Small intestine (tissue), 7 donors: Measurements from ENCODE around the gene KLHL30. TPM values are rescaled to one million over a fixed set of nuclear protein-coding genes. Genes with fewer than 3 reads are reported as not detected.
A peak's percentile ranks its signal among the peaks of the same experiment; 100 is the strongest.

Experiments
- DNase-seq, 2 donors: peaks; one replicate each; pipeline versions ENCODE4 v3.0.0 to v3.0.0-alpha.2; 2013
- FAIRE-seq: peaks from 2 replicates; lab custom pipeline; 2012; peaks lifted over from hg19 to GRCh38; lab: Jason Lieb, UNC
- H3K27ac ChIP-seq, 3 donors: one replicate each; pipeline ENCODE4 v1.5.1; 2013; ENCODE audit warnings: low read length in 2 of 3, mild to moderate bottlenecking in 2 of 3, control low read depth in 1 of 3, inconsistent platforms in 1 of 3, low read depth in 1 of 3, moderate library complexity in 1 of 3
- H3K27me3 ChIP-seq, 3 donors: one replicate each; pipeline ENCODE4 v1.6.1; 2013; ENCODE audit warnings: low read length in 3 of 3, inconsistent platforms in 1 of 3; ENCODE audit not compliant: control insufficient read depth in 3 of 3, insufficient read depth in 3 of 3
- H3K36me3 ChIP-seq, 3 donors: one replicate each; pipeline ENCODE4 v1.6.1; 2013; ENCODE audit warnings: low read length in 3 of 3, inconsistent platforms in 1 of 3, low read depth in 1 of 3, mild to moderate bottlenecking in 1 of 3, moderate library complexity in 1 of 3; ENCODE audit not compliant: control insufficient read depth in 3 of 3, insufficient read depth in 2 of 3
- H3K4me1 ChIP-seq, 3 donors: one replicate each; pipeline ENCODE4 v1.6.1; 2013; ENCODE audit warnings: low read length in 2 of 3, inconsistent platforms in 1 of 3, low read depth in 1 of 3, mild to moderate bottlenecking in 1 of 3, moderate library complexity in 1 of 3; ENCODE audit not compliant: control insufficient read depth in 3 of 3, insufficient read depth in 2 of 3
- H3K4me3 ChIP-seq, 3 donors: one replicate each; pipeline ENCODE4 v1.5.1; 2013; ENCODE audit warnings: low read length in 3 of 3, control low read depth in 1 of 3, inconsistent platforms in 1 of 3, low read depth in 1 of 3, mild to moderate bottlenecking in 1 of 3, moderate library complexity in 1 of 3
- H3K9me3 ChIP-seq, 2 donors: one replicate each; pipeline ENCODE4 v1.6.1; 2013; ENCODE audit warnings: low read depth in 1 of 2, low read length in 1 of 2; ENCODE audit not compliant: control insufficient read depth in 2 of 2, insufficient read depth in 1 of 2
- WGBS, 3 donors: extraction: QIAGEN DNeasy Blood & Tissue Kit; methylation state at CpG; one replicate each; pipeline ENCODE4 v1.1.7; 2013; 5-methylcytosine and 5-hydroxymethylcytosine counted together
- polyA plus RNA-seq, 4 donors: library from polyadenylated mRNA; stranded (reverse) in 3 of 4; unstranded in 1 of 4; fragments of 200-250 nt in 3 of 4; fragments of 120-200 nt in 1 of 4; gene quantifications; one replicate each; pipeline versions ENCODE4 v1.2.1 to v1.2.3, GENCODE V29; 2013
- donor health status: healthy with polysubstance abuse.
- donor health status: control.
- donor health status: control.
- donor health status: Bipolar disorder and iron deficiency.
- donor health status: healthy.

KLHL30 gene
- polyA plus RNA-seq, 4 donors = 0.07 to 0.39 TPM; not detected in 2

DNA sequence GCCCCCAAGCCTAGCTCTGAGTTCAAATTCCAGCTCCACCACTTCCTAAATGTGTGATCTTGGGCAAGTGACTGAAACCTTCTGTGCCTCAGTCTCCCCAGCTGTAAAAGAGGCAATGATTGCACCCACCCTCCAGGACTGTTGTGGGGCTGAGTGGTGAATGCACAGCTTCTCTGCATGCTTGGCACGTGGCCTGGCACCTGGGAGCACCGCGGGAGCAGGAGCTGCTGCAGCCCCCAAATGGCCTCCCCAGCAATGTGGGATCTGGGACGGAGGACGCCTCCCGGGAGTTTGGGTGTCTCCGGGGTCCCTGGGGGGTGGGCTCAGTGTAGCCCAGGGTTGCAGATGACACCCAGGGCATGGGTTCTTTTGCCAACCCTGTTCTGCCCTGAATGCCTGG lies 1.6 kb downstream of the KLHL30 start:
- Histone ChIP-seq H3K4me3 (no peak overlapping the region), H3K9me3 (no peaks in the 10 kb centered on the region), H3K27ac (no peak overlapping the region), H3K27me3 (no peaks in the 10 kb centered on the region), H3K36me3 (no peaks in the 10 kb centered on the region), H3K4me1 (peaks cover 0 to 15% (median 2%) of the 10 kb centered on the region in 3 donors)
- whole genome bisulfite sequencing, 3 donors = 84 to 89% (median 86%) methylated on average over 7 of the region's 7 CpGs
- DNase-seq (no peak), FAIRE-seq (no peak)

DNA sequence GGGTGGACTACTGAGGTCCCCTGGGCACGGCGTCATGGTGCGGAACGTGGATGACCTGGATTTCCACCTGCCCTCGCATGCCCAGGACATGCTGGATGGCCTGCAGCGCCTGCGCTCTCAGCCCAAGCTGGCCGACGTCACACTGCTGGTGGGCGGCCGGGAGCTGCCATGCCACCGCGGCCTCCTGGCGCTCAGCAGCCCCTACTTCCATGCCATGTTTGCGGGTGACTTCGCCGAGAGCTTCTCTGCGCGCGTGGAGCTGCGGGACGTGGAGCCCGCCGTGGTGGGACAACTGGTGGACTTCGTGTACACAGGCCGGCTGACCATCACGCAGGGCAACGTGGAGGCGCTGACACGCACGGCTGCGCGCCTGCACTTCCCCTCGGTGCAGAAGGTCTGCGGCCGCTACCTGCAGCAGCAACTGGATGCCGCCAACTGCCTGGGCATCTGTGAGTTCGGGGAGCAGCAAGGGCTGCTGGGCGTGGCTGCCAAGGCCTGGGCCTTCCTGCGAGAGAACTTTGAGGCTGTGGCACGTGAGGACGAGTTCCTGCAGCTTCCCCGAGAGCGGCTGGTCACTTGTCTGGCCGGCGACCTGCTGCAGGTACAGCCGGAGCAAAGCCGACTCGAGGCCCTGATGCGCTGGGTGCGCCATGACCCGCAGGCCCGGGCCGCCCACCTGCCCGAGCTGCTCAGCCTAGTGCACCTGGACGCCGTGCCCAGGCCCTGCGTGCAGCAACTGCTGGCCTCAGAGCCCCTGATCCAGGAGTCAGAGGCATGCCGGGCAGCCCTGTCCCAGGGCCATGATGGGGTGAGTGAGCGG lies 2.5 kb downstream of the KLHL30 start:
- DNase-seq (no peak), FAIRE-seq (no peak)
- WGBS, 3 donors = 86 to 93% (median 92%) methylated on average over 56 to 60 of the region's 60 CpGs
- no peaks in the 10 kb centered on the region for H3K36me3 ChIP-seq
- H3K4me3 ChIP-seq = no peak overlapping the region
- peaks cover 0 to 15% (median 2%) of the 10 kb centered on the region in 3 donors for H3K4me1 ChIP-seq
- H3K27ac ChIP-seq = no peak overlapping the region
- H3K9me3 ChIP-seq = no peaks in the 10 kb centered on the region
- H3K27me3 ChIP-seq = no peaks in the 10 kb centered on the region

DNA sequence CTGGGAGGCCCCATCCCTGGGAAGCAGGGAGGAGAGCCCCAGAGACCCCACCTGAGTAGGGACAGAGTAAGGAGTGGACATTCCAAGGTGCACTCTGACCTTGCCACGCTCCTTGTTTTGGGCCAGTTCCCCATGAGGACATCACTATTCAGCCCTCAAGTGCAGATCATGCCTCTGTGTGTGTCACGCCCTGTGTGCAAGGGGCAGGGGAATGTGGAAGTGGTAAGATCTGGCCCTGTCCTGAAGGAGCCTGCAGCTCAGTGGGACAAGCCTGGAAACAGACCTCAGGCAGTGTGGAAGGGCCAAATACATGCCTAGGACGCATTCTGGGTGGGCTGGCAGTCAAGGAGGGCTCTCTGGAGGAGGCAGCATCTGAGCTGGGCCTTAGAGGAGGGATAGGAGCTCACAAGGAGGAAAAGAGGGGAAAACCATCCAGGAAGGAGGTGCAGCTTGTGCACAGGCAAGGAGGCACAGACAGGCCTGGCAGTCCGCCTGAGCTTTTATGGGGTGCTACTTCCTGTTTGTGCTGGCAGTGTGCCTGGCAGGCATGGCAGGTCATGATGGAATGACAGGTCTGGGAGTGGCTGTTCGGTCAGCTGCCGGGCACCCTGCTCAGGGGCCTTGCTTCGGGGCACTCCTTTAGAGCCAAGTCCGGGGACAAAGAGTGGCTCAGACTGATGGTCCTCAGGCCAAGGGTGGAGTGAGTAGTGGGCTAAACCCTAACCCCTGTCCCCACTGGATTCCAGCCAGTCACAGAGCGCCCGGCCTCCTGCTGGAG lies 3.3 kb downstream of the KLHL30 start:
- Histone ChIP-seq H3K4me3 (no peak overlapping the region), H3K27me3 (no peaks in the 10 kb centered on the region), H3K27ac (peak overlapping the region in 2 of 3 donors; percentile 9 to 16), H3K9me3 (no peaks in the 10 kb centered on the region), H3K4me1 (peaks cover 0 to 15% (median 2%) of the 10 kb centered on the region in 3 donors), H3K36me3 (no peaks in the 10 kb centered on the region)
- WGBS, 3 donors = 30 to 51% (median 33%) methylated on average over 10 of the region's 10 CpGs
- DNase-seq (peak; percentile 85 to 97), FAIRE-seq (no peak)

DNA sequence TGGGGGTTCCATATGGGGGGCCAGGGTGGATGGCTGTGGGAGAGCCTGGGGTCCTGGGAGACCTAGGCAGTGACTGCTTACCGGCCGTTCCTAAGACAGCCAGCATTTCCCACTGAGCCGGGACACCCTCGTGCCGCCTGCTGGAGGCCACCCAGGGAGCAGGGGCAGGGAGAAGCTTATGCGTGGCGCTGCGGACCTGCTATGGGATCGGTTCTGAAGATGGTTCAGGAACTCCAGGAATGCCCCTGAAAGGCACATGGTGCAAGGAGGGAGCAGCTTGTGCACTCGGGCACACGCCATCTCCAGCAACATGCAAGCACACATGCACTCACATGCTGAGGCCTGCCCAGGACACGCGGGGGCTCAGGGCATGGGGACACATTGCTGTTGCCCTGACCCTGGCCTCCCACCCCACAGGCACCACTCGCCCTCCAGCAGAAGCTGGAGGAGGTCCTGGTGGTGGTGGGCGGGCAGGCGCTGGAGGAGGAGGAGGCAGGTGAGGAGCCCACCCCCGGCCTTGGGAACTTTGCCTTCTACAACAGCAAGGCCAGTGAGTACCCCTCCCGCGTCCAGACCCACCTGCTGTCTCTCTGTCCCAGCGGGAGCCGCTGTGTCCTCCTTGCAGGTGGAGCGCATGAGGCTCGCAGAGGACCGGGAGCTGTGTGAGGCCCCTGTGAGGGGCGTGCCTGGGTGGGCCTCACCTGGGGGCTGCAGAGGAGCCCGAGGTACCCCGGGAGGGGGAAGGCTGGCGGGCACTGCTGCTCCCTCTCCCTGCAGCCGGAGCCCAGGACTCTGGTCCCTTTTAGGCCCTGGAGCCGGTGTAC lies 4.1 kb downstream of the KLHL30 start:
- WGBS, 3 donors = 59 to 80% (median 72%) methylated on average over 25 to 30 of the region's 30 CpGs
- Histone ChIP-seq H3K36me3 (no peaks in the 10 kb centered on the region), H3K9me3 (no peaks in the 10 kb centered on the region), H3K27me3 (no peaks in the 10 kb centered on the region), H3K4me3 (no peak overlapping the region), H3K4me1 (peaks cover 0 to 15% (median 2%) of the 10 kb centered on the region in 3 donors), H3K27ac (peak overlapping the region in 1 of 3 donors; percentile 9)
- no peak for FAIRE-seq
- DNase-seq = no peak

DNA sequence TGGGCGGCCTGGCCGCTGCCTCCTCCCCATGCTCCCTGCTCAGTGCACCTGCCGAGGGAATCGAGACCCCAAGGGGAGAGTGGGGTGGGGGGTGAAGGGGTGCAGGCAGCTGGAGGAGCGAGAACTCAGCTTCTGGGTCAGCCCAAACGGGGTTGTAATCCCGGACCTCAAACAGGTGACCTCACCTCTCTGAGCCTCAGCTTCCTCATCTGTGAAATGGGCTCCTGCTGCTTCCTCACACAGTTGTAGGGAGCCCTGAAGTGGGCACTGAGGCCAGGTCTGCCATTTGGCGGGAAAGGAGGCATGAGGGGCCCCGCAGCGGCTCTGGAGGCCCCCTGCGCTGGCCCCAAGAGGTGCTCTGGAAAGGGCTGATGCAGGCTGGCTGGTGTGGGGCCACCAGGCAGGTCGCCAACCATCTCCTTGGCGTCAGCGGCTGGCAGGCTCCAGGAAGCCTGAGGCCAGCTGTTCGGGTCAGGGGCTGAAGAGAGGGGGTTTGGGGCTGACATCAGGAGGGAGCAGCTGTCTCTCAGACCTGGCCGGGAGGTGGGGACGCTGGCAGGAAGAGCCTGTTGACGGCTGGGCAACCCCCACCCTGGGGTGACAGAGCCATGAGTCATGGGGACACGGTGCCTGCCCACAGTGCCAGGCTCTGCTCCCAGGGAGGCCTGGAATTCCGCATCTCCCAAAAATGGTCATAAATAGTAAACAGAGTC lies 4.9 kb downstream of the KLHL30 start:
- FAIRE-seq (no peak), DNase-seq (no peak)
- Histone ChIP-seq H3K4me3 (no peak overlapping the region), H3K4me1 (peaks cover 0 to 12% (median 2%) of the 10 kb centered on the region in 3 donors), H3K9me3 (no peaks in the 10 kb centered on the region), H3K27me3 (no peaks in the 10 kb centered on the region), H3K36me3 (no peaks in the 10 kb centered on the region), H3K27ac (no peak overlapping the region)
- WGBS, 3 donors = 59 to 75% (median 60%) methylated on average over 20 of the region's 20 CpGs

DNA sequence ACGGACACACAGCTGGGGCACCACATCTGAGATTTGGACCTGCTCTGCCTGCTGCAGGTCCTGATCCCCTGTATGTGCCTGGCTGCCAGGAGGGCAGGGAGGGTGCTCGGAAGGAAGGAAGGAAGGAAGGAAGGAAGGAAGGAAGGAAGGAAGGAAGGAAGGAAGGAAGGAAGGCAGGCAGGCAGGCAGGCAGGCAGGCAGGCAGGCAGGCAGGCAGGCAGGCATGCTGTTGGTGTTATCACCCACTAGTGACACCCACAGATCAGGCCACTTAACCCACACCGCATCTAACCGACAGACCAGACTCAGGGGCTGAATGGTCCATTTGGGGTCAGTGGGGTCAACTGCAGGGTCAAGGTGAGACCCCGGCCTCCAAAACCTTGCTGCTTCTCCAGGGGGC lies 5.8 kb downstream of the KLHL30 start:
- WGBS, 3 donors = 69 to 93% (median 85%) methylated on average over 5 of the region's 5 CpGs
- FAIRE-seq = no peak

DNA sequence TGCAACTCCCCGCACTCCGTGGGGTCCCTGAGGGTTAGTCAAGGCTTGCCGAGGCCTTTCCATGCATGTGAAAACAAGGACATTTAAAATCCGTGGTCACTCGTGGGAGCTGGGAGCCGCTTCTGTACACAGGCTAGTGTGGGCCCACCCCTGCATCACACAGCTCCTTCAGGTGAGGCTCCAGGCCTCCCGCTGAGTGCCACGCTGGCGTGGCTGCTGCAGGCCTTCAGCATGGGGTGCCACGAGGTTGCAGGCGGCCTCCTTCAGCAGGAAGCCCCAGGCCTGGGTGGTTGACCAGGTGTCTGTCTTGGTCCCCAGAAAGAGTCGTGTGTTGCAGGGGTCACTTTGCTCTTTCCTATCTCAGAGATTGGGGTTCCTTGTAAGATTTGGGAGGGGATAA lies 6.6 kb downstream of the KLHL30 start:
- no peaks in the 10 kb centered on the region for H3K9me3 ChIP-seq

More for the DNA sequence above, 5.8 kb downstream of the KLHL30 start:
- DNase-seq = no peak
- Histone ChIP-seq H3K4me3 (no peak overlapping the region), H3K27ac (no peak overlapping the region), H3K9me3 (no peaks in the 10 kb centered on the region), H3K27me3 (no peaks in the 10 kb centered on the region), H3K36me3 (no peaks in the 10 kb centered on the region), H3K4me1 (peaks cover 0 to 9% (median 2%) of the 10 kb centered on the region in 3 donors)

More for the DNA sequence above, 6.6 kb downstream of the KLHL30 start:
- H3K36me3 ChIP-seq = no peaks in the 10 kb centered on the region
- FAIRE-seq = no peak
- H3K4me3 ChIP-seq = no peak overlapping the region
- no peaks in the 10 kb centered on the region for H3K27me3 ChIP-seq
- peaks cover 0 to 9% (median 2%) of the 10 kb centered on the region in 3 donors for H3K4me1 ChIP-seq
- no peak overlapping the region for H3K27ac ChIP-seq
- no peak for DNase-seq
- WGBS, 3 donors = 84 to 87% (median 86%) methylated on average over 12 of the region's 12 CpGs
